Activated naive CD8-positive, alpha-beta T cell treated with anti-CD3 and anti-CD28 coated beads for 36 hours (primary cell): ENCODE data around the gene RALGPS1. TPM values are rescaled to one million over a fixed set of nuclear protein-coding genes. Genes with fewer than 3 reads are reported as not detected.

Experiments
- DNase-seq: peaks from one replicate; pipeline ENCODE4 v3.0.0; 2021
- H3K27ac Mint-ChIP-seq: one replicate; pipeline ENCODE4 v1.8.0; 2022; ENCODE audit warnings: mild to moderate bottlenecking, moderate library complexity, mixed read lengths
- H3K27me3 Mint-ChIP-seq: one replicate; pipeline ENCODE4 v1.8.0; 2022; ENCODE audit warnings: mild to moderate bottlenecking, mixed read lengths
- H3K36me3 Mint-ChIP-seq: one replicate; pipeline ENCODE4 v1.8.0; 2021; ENCODE audit warnings: mild to moderate bottlenecking, mixed read lengths
- H3K4me1 Mint-ChIP-seq: one replicate; pipeline ENCODE4 v1.8.0; 2021; ENCODE audit warnings: mixed read lengths
- H3K4me3 Mint-ChIP-seq: one replicate; pipeline ENCODE4 v1.8.0; 2022; ENCODE audit warnings: mild to moderate bottlenecking, moderate library complexity, mixed read lengths
- H3K9me3 Mint-ChIP-seq: one replicate; pipeline ENCODE4 v1.8.0; 2022; ENCODE audit warnings: mixed read lengths
- total RNA-seq, 2 experiments: library from RNA; stranded (reverse); gene quantifications; one replicate each; pipeline ENCODE4 v1.2.3, GENCODE V29; 2021

RALGPS1 gene
- 1 to 10 TPM in 1 of 2 experiments, under 1 TPM in 1; 0.56 to 1.1 TPM for total RNA-seq

- no peak within 1 kb of the TSS for H3K27ac Mint-ChIP-seq
- peak; percentile 91 for DNase-seq
- peak within 1 kb of the TSS; percentile 67 for H3K4me3 Mint-ChIP-seq
- H3K4me1 Mint-ChIP-seq, result peaks cover 9% of the 10 kb centered on the region
- no peaks in the 10 kb centered on the region for H3K36me3 Mint-ChIP-seq
- peaks cover 15% of the 10 kb centered on the region for H3K27me3 Mint-ChIP-seq
- peaks cover 4% of the 10 kb centered on the region for H3K9me3 Mint-ChIP-seq
These were observed at the start of gene RALGPS1 for GRCh38 chr9:126914458-126915280. Gene RALGPS1 (plus strand): TSS chr9:126914782. CDS start chr9:126962290, 47,508 bp downstream.

- Mint-ChIP-seq H3K9me3 (no peaks in the 10 kb centered on the region), H3K27ac (no peak overlapping the region), H3K36me3 (peaks cover 13% of the 10 kb centered on the region), H3K4me1 (peaks cover 33% of the 10 kb centered on the region), H3K4me3 (no peak overlapping the region), H3K27me3 (no peaks in the 10 kb centered on the region)
- DNase-seq, result no peak
These were observed 45.2 kb upstream of the RALGPS1 start for GRCh38 chr9:126869368-126869767.

GRCh38 chr9:126872516-126872915 lies 42.1 kb upstream of the RALGPS1 start:
- no peak for DNase-seq
- no peak overlapping the region for H3K4me3 Mint-ChIP-seq
- H3K27me3 Mint-ChIP-seq, result no peaks in the 10 kb centered on the region
- H3K4me1 Mint-ChIP-seq, result peaks cover 36% of the 10 kb centered on the region
- no peaks in the 10 kb centered on the region for H3K9me3 Mint-ChIP-seq
- H3K27ac Mint-ChIP-seq, result no peak overlapping the region
- H3K36me3 Mint-ChIP-seq, result peaks cover 3% of the 10 kb centered on the region

DNA sequence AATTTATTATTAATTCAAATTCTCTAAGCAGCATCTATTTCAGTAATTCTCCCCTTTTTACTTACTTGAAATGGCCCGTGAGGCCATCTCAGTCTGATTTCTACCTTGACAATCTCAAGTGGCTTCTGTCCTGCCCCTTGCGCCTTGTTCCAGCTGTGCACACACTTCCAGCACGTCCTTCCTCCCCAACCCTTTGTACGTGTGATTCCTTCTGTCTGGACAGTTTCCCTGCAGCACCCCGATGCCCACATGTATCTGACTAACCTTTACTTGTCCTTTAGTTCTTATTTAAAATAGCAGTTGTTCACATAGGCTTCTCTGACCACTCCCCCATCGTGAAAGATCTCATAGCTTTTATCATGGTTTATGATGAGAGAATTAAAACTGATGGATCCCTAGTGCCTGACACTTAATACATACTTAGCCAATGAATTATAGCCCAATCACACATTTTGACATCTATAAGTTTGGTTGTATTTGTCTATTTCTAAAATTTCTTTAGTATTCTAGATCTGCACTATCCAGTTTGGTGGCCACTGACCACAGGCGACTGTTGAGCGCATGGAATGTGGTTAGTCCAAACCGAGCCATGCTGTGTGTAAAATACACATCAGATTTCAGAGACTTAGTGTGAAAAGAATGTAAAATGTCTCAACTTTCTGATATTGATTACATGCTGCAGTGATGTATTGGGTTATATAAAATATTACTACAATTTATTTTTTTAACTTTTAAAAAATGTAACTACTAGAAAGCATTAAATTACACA lies 39.9 kb upstream of the RALGPS1 start:
- no peak overlapping the region for H3K27ac Mint-ChIP-seq
- no peak overlapping the region for H3K4me3 Mint-ChIP-seq
- peaks cover 21% of the 10 kb centered on the region for H3K4me1 Mint-ChIP-seq
- no peaks in the 10 kb centered on the region for H3K27me3 Mint-ChIP-seq
- DNase-seq, result no peak
- no peaks in the 10 kb centered on the region for H3K9me3 Mint-ChIP-seq
- H3K36me3 Mint-ChIP-seq, result peaks cover 7% of the 10 kb centered on the region

GRCh38 chr9:126875756-126876510 lies 38.6 kb upstream of the RALGPS1 start:
- H3K4me3 Mint-ChIP-seq, result no peak overlapping the region
- H3K9me3 Mint-ChIP-seq, result no peaks in the 10 kb centered on the region
- H3K27me3 Mint-ChIP-seq, result no peaks in the 10 kb centered on the region
- DNase-seq, result no peak
- H3K27ac Mint-ChIP-seq, result no peak overlapping the region
- H3K36me3 Mint-ChIP-seq, result peaks cover 11% of the 10 kb centered on the region
- peaks cover 18% of the 10 kb centered on the region for H3K4me1 Mint-ChIP-seq

DNA sequence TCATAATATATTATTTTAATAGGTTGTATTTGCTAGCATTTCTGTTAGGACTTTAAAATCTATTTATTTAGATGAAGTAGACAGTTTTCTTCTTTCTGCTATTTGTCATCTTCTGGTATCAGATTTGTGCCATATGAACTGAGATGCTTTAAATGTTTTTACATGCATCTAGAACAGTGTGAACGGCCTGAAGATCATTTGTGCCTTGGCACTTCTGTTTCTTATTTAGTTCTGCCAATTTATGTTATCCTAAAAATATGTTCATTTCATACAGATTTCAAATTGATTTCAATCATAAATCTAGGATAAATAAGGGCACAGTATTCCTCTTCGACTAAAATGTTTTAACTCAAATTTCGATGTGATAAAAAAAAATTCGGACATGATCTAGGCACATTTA lies 38.1 kb upstream of the RALGPS1 start:
- H3K9me3 Mint-ChIP-seq, result no peaks in the 10 kb centered on the region
- H3K27me3 Mint-ChIP-seq, result no peaks in the 10 kb centered on the region
- no peak for DNase-seq
- peaks cover 11% of the 10 kb centered on the region for H3K36me3 Mint-ChIP-seq
- peaks cover 17% of the 10 kb centered on the region for H3K4me1 Mint-ChIP-seq
- no peak overlapping the region for H3K4me3 Mint-ChIP-seq
- H3K27ac Mint-ChIP-seq, result no peak overlapping the region

DNA sequence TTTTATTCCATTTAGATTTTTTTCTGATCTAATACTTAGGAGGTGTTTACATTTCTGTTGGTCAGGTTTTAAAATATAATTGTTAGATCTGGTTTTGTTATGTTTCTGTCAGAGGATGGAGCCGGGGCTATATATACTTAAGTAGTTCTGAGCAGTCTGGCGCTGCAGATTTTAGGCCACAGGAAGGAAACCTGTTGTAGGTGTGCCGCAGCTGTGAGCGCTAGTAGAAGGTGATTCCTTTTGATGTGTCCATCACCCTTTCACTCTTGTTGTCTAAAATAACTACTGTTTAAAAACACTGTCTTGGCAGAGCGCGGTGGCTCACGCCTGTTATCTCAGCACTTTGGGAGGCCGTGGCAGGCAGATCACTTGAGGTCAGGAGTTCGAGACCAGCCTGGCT lies 37.2 kb upstream of the RALGPS1 start:
- no peak for DNase-seq
- peaks cover 11% of the 10 kb centered on the region for H3K36me3 Mint-ChIP-seq
- H3K27ac Mint-ChIP-seq, result no peak overlapping the region
- no peak overlapping the region for H3K4me3 Mint-ChIP-seq
- H3K4me1 Mint-ChIP-seq, result peaks cover 16% of the 10 kb centered on the region
- H3K27me3 Mint-ChIP-seq, result no peaks in the 10 kb centered on the region
- H3K9me3 Mint-ChIP-seq, result no peaks in the 10 kb centered on the region

DNA sequence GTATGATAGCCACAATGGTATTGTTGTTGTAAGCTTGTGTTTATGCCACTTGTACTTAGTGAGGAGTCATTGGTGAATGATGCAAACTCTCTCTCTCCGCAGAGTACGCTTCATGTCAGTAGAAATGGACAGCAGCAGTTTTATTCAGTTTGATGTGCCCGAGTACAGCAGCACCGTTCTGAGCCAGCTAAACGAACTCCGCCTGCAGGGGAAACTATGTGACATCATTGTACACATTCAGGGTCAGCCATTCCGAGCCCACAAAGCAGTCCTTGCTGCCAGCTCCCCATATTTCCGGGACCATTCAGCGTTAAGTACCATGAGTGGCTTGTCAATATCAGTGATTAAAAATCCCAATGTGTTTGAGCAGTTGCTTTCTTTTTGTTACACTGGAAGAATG lies 35.3 kb upstream of the RALGPS1 start:
- H3K9me3 Mint-ChIP-seq, result no peaks in the 10 kb centered on the region
- peaks cover 11% of the 10 kb centered on the region for H3K36me3 Mint-ChIP-seq
- H3K27me3 Mint-ChIP-seq, result no peaks in the 10 kb centered on the region
- peaks cover 10% of the 10 kb centered on the region for H3K4me1 Mint-ChIP-seq
- H3K27ac Mint-ChIP-seq, result no peak overlapping the region
- H3K4me3 Mint-ChIP-seq, result no peak overlapping the region
- DNase-seq, result no peak

- DNase-seq, result no peak
- H3K36me3 Mint-ChIP-seq, result peaks cover 11% of the 10 kb centered on the region
- H3K4me3 Mint-ChIP-seq, result no peak overlapping the region
- H3K27ac Mint-ChIP-seq, result no peak overlapping the region
- H3K27me3 Mint-ChIP-seq, result no peaks in the 10 kb centered on the region
- H3K9me3 Mint-ChIP-seq, result no peaks in the 10 kb centered on the region
- peaks cover 10% of the 10 kb centered on the region for H3K4me1 Mint-ChIP-seq
These were observed 34.2 kb upstream of the RALGPS1 start for GRCh38 chr9:126880226-126880946.

DNA sequence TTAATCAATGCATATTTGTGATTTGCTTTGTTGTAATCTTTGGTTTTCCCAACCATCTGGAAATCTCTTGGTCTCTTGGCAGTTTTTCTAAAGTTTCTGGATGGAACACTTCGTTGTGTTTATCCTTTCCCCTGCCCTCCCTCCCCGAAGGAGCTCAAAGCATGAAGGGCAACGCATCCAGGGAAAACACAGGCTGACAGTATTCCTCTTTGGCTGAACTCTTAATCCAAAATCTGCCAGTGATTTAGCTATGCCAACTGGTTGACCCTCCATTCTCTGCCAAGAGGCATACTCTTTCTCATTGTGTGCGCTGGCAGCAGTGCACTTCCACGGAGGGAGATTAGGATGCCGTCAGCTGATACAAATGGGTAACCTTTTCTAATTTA lies 33.6 kb upstream of the RALGPS1 start:
- no peak for DNase-seq
- Mint-ChIP-seq H3K4me1 (peaks cover 12% of the 10 kb centered on the region), H3K36me3 (peaks cover 11% of the 10 kb centered on the region), H3K9me3 (no peaks in the 10 kb centered on the region), H3K27ac (no peak overlapping the region), H3K27me3 (no peaks in the 10 kb centered on the region), H3K4me3 (no peak overlapping the region)

- H3K9me3 Mint-ChIP-seq, result no peaks in the 10 kb centered on the region
- H3K27ac Mint-ChIP-seq, result no peak overlapping the region
- H3K4me3 Mint-ChIP-seq, result no peak overlapping the region
These were observed 31.8 kb upstream of the RALGPS1 start for GRCh38 chr9:126882746-126883145.

DNA sequence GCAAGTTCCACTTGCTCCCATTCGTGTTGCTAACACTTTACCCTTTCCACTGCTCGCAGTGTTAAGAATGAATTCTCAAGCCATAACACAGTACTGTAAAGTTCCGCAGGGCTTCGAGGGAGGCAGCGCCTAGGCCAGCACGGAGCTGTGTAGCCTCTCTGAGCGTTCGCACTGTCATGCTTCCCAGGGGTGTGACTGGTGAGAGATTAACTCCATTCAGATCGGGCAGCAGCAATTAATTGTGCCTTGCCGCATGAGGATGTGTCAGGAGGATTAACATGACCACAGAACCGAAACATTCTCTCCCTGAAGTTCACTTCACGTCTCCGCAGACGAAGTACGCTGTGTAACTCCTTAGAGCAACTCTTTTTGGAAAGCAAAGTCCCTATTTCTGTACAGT lies 30.9 kb upstream of the RALGPS1 start:
- DNase-seq, result no peak
- peaks cover 10% of the 10 kb centered on the region for H3K36me3 Mint-ChIP-seq
- H3K9me3 Mint-ChIP-seq, result no peaks in the 10 kb centered on the region
- peaks cover 4% of the 10 kb centered on the region for H3K4me1 Mint-ChIP-seq
- no peaks in the 10 kb centered on the region for H3K27me3 Mint-ChIP-seq
- no peak overlapping the region for H3K4me3 Mint-ChIP-seq
- no peak overlapping the region for H3K27ac Mint-ChIP-seq

More at GRCh38 chr9:126882746-126883145, 31.8 kb upstream of the RALGPS1 start:
- no peak for DNase-seq
- peaks cover 4% of the 10 kb centered on the region for H3K4me1 Mint-ChIP-seq
- peaks cover 11% of the 10 kb centered on the region for H3K36me3 Mint-ChIP-seq
- H3K27me3 Mint-ChIP-seq, result no peaks in the 10 kb centered on the region

- Mint-ChIP-seq H3K27me3 (no peaks in the 10 kb centered on the region), H3K36me3 (peaks cover 4% of the 10 kb centered on the region), H3K4me3 (no peak overlapping the region), H3K9me3 (no peaks in the 10 kb centered on the region), H3K4me1 (peaks cover 4% of the 10 kb centered on the region), H3K27ac (no peak overlapping the region)
- DNase-seq, result no peak
These were observed 29.4 kb upstream of the RALGPS1 start for GRCh38 chr9:126885131-126885641.

DNA sequence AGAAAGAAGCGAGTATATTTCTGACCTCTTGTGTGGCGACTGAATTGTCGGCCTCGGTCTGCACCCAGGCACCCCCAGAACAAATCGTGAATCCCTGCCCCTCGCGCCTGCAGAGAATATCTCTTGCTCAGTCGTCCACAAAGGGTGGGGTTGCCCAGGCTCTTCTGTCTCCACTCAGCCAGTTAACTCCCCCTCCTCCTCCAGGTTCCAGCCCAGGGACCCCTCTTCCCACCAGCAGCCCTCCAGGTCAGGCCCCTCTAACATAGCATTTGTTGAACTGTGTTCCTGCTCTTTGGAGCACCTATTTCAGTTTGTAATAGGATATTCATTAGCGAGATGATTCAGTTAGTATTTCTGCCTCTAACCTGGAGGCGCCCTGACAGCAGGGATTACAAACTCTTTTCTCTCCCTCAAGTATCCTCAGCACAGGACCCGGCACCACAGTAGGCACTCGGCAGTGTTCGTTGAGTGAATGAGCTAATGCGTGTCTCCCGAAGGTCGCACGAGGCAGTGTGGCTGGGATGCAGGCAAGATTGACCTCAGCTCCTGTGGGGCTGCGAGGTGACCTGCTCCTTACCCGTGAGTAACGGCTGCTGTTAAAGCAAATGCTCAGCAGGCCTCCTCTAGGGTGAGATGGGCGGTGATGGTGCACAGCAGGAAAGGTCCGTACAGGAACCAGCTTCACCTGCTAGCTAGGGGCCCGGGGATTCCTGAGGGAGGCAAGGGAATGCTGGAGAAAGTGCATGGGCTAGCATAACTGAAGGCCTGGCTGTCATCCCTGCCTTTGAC lies 28.4 kb upstream of the RALGPS1 start:
- Mint-ChIP-seq H3K27me3 (no peaks in the 10 kb centered on the region), H3K36me3 (no peaks in the 10 kb centered on the region), H3K27ac (no peak overlapping the region), H3K9me3 (no peaks in the 10 kb centered on the region), H3K4me3 (no peak overlapping the region), H3K4me1 (peaks cover 4% of the 10 kb centered on the region)
- no peak for DNase-seq
